Stimulated activated naive CD8-positive, alpha-beta T cell treated with anti-CD3 and anti-CD28 coated beads, Interleukin-15, amount 100 ng/mL, for 72 hours (primary cell): ENCODE results near the gene SUZ12.
"Not testable (repeated sequence)": the region's sequence is repeated elsewhere in the genome, so short reads cannot be mapped to it uniquely, and the experiment has no call there.

Experiments
- ATAC-seq: fragments of 150-1000 bp; cut with Tn5 transposase; 2 replicates; pipeline ENCODE4 v1.10.0; 2021; ENCODE audit warnings: mild to moderate bottlenecking, moderate library complexity
- DNase-seq, 2 donors: peaks; one replicate each; pipeline ENCODE4 v3.0.0; 2021 to 2022
- H3K27ac Mint-ChIP-seq, 2 donors: one replicate each; pipeline ENCODE4 v1.8.0; 2022; ENCODE audit warnings: mild to moderate bottlenecking in 2 of 2, mixed read lengths in 2 of 2, moderate library complexity in 2 of 2
- H3K27me3 Mint-ChIP-seq: one replicate; pipeline ENCODE4 v1.8.0; 2022; ENCODE audit warnings: mixed read lengths
- H3K4me1 Mint-ChIP-seq: one replicate; pipeline ENCODE4 v1.8.0; 2022; ENCODE audit warnings: mild to moderate bottlenecking, mixed read lengths
- H3K4me3 Mint-ChIP-seq, 2 donors: one replicate each; pipeline ENCODE4 v1.8.0; 2022; ENCODE audit warnings: mild to moderate bottlenecking in 2 of 2, mixed read lengths in 2 of 2, moderate library complexity in 1 of 2
- H3K9me3 Mint-ChIP-seq, 2 donors: one replicate each; pipeline ENCODE4 v1.8.0; 2022; ENCODE audit warnings: mixed read lengths in 2 of 2

The SUZ12 gene

GRCh38 chr17:31926100-31926729 lies 10.6 kb upstream of the SUZ12 start:
- ATAC-seq (peak; percentile 80), DNase-seq (no peak)
- Mint-ChIP-seq H3K9me3 (no peaks in the 10 kb centered on the region), H3K27ac (peak overlapping the region; percentile 25 to 27), H3K4me1 (no peaks in the 10 kb centered on the region), H3K27me3 (no peaks in the 10 kb centered on the region), H3K4me3 (no peak overlapping the region)

- no peak for DNase-seq
- H3K9me3 Mint-ChIP-seq: no peaks in the 10 kb centered on the region
- H3K27me3 Mint-ChIP-seq: no peaks in the 10 kb centered on the region
- ATAC-seq: no peak
- no peaks in the 10 kb centered on the region for H3K4me1 Mint-ChIP-seq
- H3K27ac Mint-ChIP-seq: no peak overlapping the region
- no peak overlapping the region for H3K4me3 Mint-ChIP-seq
These were observed 5.1 kb upstream of the SUZ12 start for GRCh38 chr17:31931756-31932155.

GRCh38 chr17:31935512-31935911 lies 1.3 kb upstream of the SUZ12 start:
- no peaks in the 10 kb centered on the region for H3K27me3 Mint-ChIP-seq
- peak overlapping the region in 1 of 2 donors; percentile 91 for H3K27ac Mint-ChIP-seq
- DNase-seq (no peak), ATAC-seq (no peak)
- H3K9me3 Mint-ChIP-seq: no peaks in the 10 kb centered on the region
- H3K4me3 Mint-ChIP-seq: peak overlapping the region in 1 of 2 donors; percentile 83
- peaks cover 4% of the 10 kb centered on the region for H3K4me1 Mint-ChIP-seq

- peak overlapping the region; percentile 78 for H3K4me3 Mint-ChIP-seq
- H3K9me3 Mint-ChIP-seq, DNase-seq, H3K27me3 Mint-ChIP-seq, ATAC-seq: not testable (repeated sequence)
- H3K27ac Mint-ChIP-seq: peak overlapping the region in 1 of 2 donors; percentile 22
- peaks cover 13% of the 10 kb centered on the region for H3K4me1 Mint-ChIP-seq
These were observed 1.3 kb downstream of the SUZ12 start for GRCh38 chr17:31937926-31938641.

- not testable (repeated sequence) for DNase-seq, H3K27me3 Mint-ChIP-seq, H3K9me3 Mint-ChIP-seq, H3K4me3 Mint-ChIP-seq, ATAC-seq, H3K27ac Mint-ChIP-seq
- H3K4me1 Mint-ChIP-seq: peaks cover 13% of the 10 kb centered on the region
These were observed 5.1 kb downstream of the SUZ12 start for GRCh38 chr17:31941916-31942315.

- ATAC-seq, H3K27me3 Mint-ChIP-seq, H3K4me3 Mint-ChIP-seq, DNase-seq, H3K27ac Mint-ChIP-seq, H3K9me3 Mint-ChIP-seq: not testable (repeated sequence)
- H3K4me1 Mint-ChIP-seq: peaks cover 13% of the 10 kb centered on the region
These were observed 5.6 kb downstream of the SUZ12 start for GRCh38 chr17:31942396-31942795.

- H3K9me3 Mint-ChIP-seq, H3K27ac Mint-ChIP-seq, H3K27me3 Mint-ChIP-seq, H3K4me3 Mint-ChIP-seq, ATAC-seq, H3K4me1 Mint-ChIP-seq, DNase-seq: not testable (repeated sequence)
These were observed 15.1 kb downstream of the SUZ12 start for GRCh38 chr17:31951953-31952352.

- not testable (repeated sequence) for DNase-seq, H3K4me1 Mint-ChIP-seq, H3K9me3 Mint-ChIP-seq, H3K27me3 Mint-ChIP-seq, ATAC-seq, H3K4me3 Mint-ChIP-seq
- peak overlapping the region in 1 of 2 donors; percentile 44 for H3K27ac Mint-ChIP-seq
These were observed 27.3 kb downstream of the SUZ12 start for GRCh38 chr17:31964131-31964530.

GRCh38 chr17:31967648-31968047 lies 30.8 kb downstream of the SUZ12 start:
- Mint-ChIP-seq H3K4me3 (no peak overlapping the region), H3K27ac (peak overlapping the region in 1 of 2 donors; percentile 6), H3K4me1 (no peaks in the 10 kb centered on the region), H3K9me3 (no peaks in the 10 kb centered on the region), H3K27me3 (no peaks in the 10 kb centered on the region)
- DNase-seq (no peak), ATAC-seq (no peak)

GRCh38 chr17:31970416-31970815 lies 33.6 kb downstream of the SUZ12 start:
- H3K27ac Mint-ChIP-seq, DNase-seq, H3K9me3 Mint-ChIP-seq, H3K4me1 Mint-ChIP-seq, H3K27me3 Mint-ChIP-seq, ATAC-seq, H3K4me3 Mint-ChIP-seq: not testable (repeated sequence)

- not testable (repeated sequence) for H3K27ac Mint-ChIP-seq, H3K4me3 Mint-ChIP-seq, H3K27me3 Mint-ChIP-seq, DNase-seq, H3K9me3 Mint-ChIP-seq, H3K4me1 Mint-ChIP-seq, ATAC-seq
These were observed 37.7 kb downstream of the SUZ12 start for GRCh38 chr17:31974269-31975071.

- not testable (repeated sequence) for ATAC-seq, H3K27me3 Mint-ChIP-seq, H3K9me3 Mint-ChIP-seq, H3K27ac Mint-ChIP-seq, H3K4me1 Mint-ChIP-seq, DNase-seq, H3K4me3 Mint-ChIP-seq
These were observed 38.6 kb downstream of the SUZ12 start for GRCh38 chr17:31975391-31975790.

- ATAC-seq, H3K27ac Mint-ChIP-seq, H3K9me3 Mint-ChIP-seq, H3K4me1 Mint-ChIP-seq, DNase-seq, H3K4me3 Mint-ChIP-seq, H3K27me3 Mint-ChIP-seq: not testable (repeated sequence)
These were observed 55.0 kb downstream of the SUZ12 start for GRCh38 chr17:31991821-31992220.

- Mint-ChIP-seq H3K27me3 (no peaks in the 10 kb centered on the region), H3K27ac (no peak overlapping the region), H3K9me3 (no peaks in the 10 kb centered on the region), H3K4me1 (no peaks in the 10 kb centered on the region), H3K4me3 (no peak overlapping the region)
- DNase-seq (no peak), ATAC-seq (no peak)
These were observed 60.2 kb downstream of the SUZ12 start for GRCh38 chr17:31997005-31997404.

GRCh38 chr17:32006957-32007462 lies 70.2 kb downstream of the SUZ12 start, which contains the start of gene LRRC37B:
Gene LRRC37B (plus strand): TSS chr17:32007383. CDS start chr17:32021393, 14,010 bp downstream.
- Mint-ChIP-seq H3K27ac (peak within 1 kb of the TSS; percentile 67 to 97), H3K27me3 (no peaks in the 10 kb centered on the region), H3K4me3 (peak within 1 kb of the TSS; percentile 84 to 94), H3K9me3 (no peaks in the 10 kb centered on the region), H3K4me1 (peaks cover 42% of the 10 kb centered on the region)
- DNase-seq (peak; percentile 92 to 93), ATAC-seq (peak; percentile 93)
